Measurements from ENCODE around the gene SYK. TPM values are rescaled to one million over a fixed set of nuclear protein-coding genes. Genes with fewer than 3 reads are reported as not detected.
"Not testable (repeated sequence)": the region's sequence is repeated elsewhere in the genome, so short reads cannot be mapped to it uniquely, and the experiment has no call there.

SYK gene
- polyA plus RNA-seq (2013, experiment 1 of 2): 1.1 TPM
- polyA plus RNA-seq (2013, experiment 2 of 2): 1.1 TPM

DNA sequence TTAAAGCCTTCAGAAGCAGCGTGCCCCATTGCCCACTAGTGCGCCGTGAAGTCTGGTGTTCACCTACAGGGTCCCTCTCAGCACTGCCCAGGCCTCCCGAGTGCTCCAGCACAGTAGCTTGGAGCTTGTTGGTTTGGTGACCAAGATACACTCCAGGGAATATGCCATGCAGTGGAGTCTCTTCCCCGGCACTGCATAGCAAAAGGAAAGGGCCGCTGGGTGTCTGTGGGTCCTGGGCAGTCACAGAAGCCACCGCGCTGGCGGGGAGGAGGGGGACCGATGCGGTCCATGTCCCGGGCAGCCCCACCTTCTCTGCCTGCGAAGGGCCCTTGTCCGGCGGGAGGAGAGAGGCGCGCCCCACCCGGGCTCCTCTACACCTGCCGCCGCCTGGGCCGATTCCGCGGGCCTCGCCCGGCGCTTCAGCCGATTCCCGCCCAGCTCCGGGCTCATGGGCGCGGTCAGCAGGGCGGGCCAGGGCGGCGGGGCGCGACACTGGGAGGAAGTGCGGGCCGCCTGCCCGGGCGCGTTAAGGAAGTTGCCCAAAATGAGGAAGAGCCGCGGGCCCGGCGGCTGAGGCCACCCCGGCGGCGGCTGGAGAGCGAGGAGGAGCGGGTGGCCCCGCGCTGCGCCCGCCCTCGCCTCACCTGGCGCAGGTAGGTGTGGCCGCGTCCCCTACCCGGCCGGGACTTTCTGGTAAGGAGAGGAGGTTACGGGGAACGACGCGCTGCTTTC is at the start of gene SYK:
Gene SYK (plus strand): TSS at position 579 of the 732 bp plus-strand sequence. CDS start 42,080 bp downstream, outside the sequence.
- 4% methylated on average over 64 of the region's 64 CpGs for WGBS
- Histone ChIP-seq H3K9ac (ENCODE audit: low read depth, low read length) (peak within 1 kb of the TSS; percentile 67), H3K27ac (ENCODE audit: low read depth, low read length) (no peak within 1 kb of the TSS), H3K4me3 (ENCODE audit: low read length) (peak within 1 kb of the TSS; percentile 81), H3K9me3 (ENCODE audit: insufficient read depth, low read depth, low read length) (no peaks in the 10 kb centered on the region), H3K27me3 (ENCODE audit: insufficient read depth, low read length) (peaks cover 69% of the 10 kb centered on the region), H3K36me3 (ENCODE audit: insufficient read depth, low read length) (no peaks in the 10 kb centered on the region), H3K4me1 (ENCODE audit: insufficient read depth, low read length) (peaks cover 3% of the 10 kb centered on the region; the same call in 1 of the 2 replicates)

GRCh38 chr9:90755514-90756371 is 45.9 kb upstream of the SYK start:
- not testable (repeated sequence) for H3K4me1 ChIP-seq (ENCODE audit: insufficient read depth, low read length); H3K36me3 ChIP-seq (ENCODE audit: insufficient read depth, low read length); H3K9me3 ChIP-seq (ENCODE audit: insufficient read depth, low read depth, low read length); H3K27me3 ChIP-seq (ENCODE audit: insufficient read depth, low read length); H3K4me3 ChIP-seq (ENCODE audit: low read length); H3K27ac ChIP-seq (ENCODE audit: low read depth, low read length); H3K9ac ChIP-seq (ENCODE audit: low read depth, low read length)
- WGBS: 72% methylated on average over 13 of the region's 13 CpGs

GRCh38 chr9:90760577-90760976 is 41.0 kb upstream of the SYK start:
- WGBS: 79% methylated on average over 12 of the region's 14 CpGs
- not testable (repeated sequence) for H3K36me3 ChIP-seq (ENCODE audit: insufficient read depth, low read length); H3K9me3 ChIP-seq (ENCODE audit: insufficient read depth, low read depth, low read length)

DNA sequence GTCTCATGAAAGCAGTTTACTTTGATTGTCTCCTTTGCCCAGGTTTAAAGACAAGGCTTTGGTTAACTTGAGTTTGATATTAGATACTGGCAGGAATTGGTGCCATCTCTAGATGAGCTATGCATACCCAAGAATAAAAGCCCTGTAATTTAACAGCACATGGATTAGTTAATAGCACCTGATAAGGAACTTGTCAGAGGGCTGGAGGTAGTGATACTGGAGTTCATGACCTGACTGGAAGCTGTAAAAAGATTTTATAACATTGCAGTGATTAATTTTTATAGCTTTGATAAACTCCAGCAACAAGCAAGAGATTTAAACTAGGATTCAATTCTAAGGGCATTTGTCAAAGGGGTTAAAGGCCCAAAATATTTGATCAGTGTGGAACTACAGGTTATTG is 34.9 kb upstream of the SYK start:
- Histone ChIP-seq H3K4me1 (ENCODE audit: insufficient read depth, low read length) (no peaks in the 10 kb centered on the region), H3K4me3 (ENCODE audit: low read length) (no peak overlapping the region)

More at GRCh38 chr9:90760577-90760976, 41.0 kb upstream of the SYK start:
- not testable (repeated sequence) for H3K27ac ChIP-seq (ENCODE audit: low read depth, low read length); H3K4me3 ChIP-seq (ENCODE audit: low read length); H3K4me1 ChIP-seq (ENCODE audit: insufficient read depth, low read length); H3K9ac ChIP-seq (ENCODE audit: low read depth, low read length); H3K27me3 ChIP-seq (ENCODE audit: insufficient read depth, low read length)

GRCh38 chr9:90767523-90768100 is 34.0 kb upstream of the SYK start:
- Histone ChIP-seq H3K4me3 (ENCODE audit: low read length) (no peak overlapping the region), H3K4me1 (ENCODE audit: insufficient read depth, low read length) (no peaks in the 10 kb centered on the region), H3K36me3 (ENCODE audit: insufficient read depth, low read length) (no peaks in the 10 kb centered on the region), H3K9ac (ENCODE audit: low read depth, low read length) (no peak overlapping the region), H3K9me3 (ENCODE audit: insufficient read depth, low read depth, low read length) (peaks cover 58% of the 10 kb centered on the region), H3K27me3 (ENCODE audit: insufficient read depth, low read length) (no peaks in the 10 kb centered on the region), H3K27ac (ENCODE audit: low read depth, low read length) (no peak overlapping the region)
- 73% methylated on average over 1 of the region's 1 CpG for WGBS

More for the DNA sequence above, 34.9 kb upstream of the SYK start:
- peaks cover 58% of the 10 kb centered on the region for H3K9me3 ChIP-seq (ENCODE audit: insufficient read depth, low read depth, low read length)
- no peak overlapping the region for H3K9ac ChIP-seq (ENCODE audit: low read depth, low read length)
- no peak overlapping the region for H3K27ac ChIP-seq (ENCODE audit: low read depth, low read length)
- no peaks in the 10 kb centered on the region for H3K27me3 ChIP-seq (ENCODE audit: insufficient read depth, low read length)
- H3K36me3 ChIP-seq (ENCODE audit: insufficient read depth, low read length): no peaks in the 10 kb centered on the region

- no peaks in the 10 kb centered on the region for H3K27me3 ChIP-seq (ENCODE audit: insufficient read depth, low read length)
- H3K4me1 ChIP-seq (ENCODE audit: insufficient read depth, low read length): no peaks in the 10 kb centered on the region
- no peak overlapping the region for H3K9ac ChIP-seq (ENCODE audit: low read depth, low read length)
- no peak overlapping the region for H3K27ac ChIP-seq (ENCODE audit: low read depth, low read length)
- H3K9me3 ChIP-seq (ENCODE audit: insufficient read depth, low read depth, low read length): peaks cover 53% of the 10 kb centered on the region
- H3K4me3 ChIP-seq (ENCODE audit: low read length): no peak overlapping the region
- no peaks in the 10 kb centered on the region for H3K36me3 ChIP-seq (ENCODE audit: insufficient read depth, low read length)
- 96% methylated on average over 2 of the region's 2 CpGs for WGBS
Measured at GRCh38 chr9:90770182-90770738, 31.4 kb upstream of the SYK start.

GRCh38 chr9:90770927-90771326 is 30.7 kb upstream of the SYK start:
- WGBS: 95% methylated on average over 3 of the region's 3 CpGs
- Histone ChIP-seq H3K27me3 (ENCODE audit: insufficient read depth, low read length) (no peaks in the 10 kb centered on the region), H3K9ac (ENCODE audit: low read depth, low read length) (no peak overlapping the region), H3K4me1 (ENCODE audit: insufficient read depth, low read length) (no peaks in the 10 kb centered on the region), H3K9me3 (ENCODE audit: insufficient read depth, low read depth, low read length) (peaks cover 46% of the 10 kb centered on the region), H3K27ac (ENCODE audit: low read depth, low read length) (no peak overlapping the region), H3K36me3 (ENCODE audit: insufficient read depth, low read length) (no peaks in the 10 kb centered on the region), H3K4me3 (ENCODE audit: low read length) (no peak overlapping the region)

DNA sequence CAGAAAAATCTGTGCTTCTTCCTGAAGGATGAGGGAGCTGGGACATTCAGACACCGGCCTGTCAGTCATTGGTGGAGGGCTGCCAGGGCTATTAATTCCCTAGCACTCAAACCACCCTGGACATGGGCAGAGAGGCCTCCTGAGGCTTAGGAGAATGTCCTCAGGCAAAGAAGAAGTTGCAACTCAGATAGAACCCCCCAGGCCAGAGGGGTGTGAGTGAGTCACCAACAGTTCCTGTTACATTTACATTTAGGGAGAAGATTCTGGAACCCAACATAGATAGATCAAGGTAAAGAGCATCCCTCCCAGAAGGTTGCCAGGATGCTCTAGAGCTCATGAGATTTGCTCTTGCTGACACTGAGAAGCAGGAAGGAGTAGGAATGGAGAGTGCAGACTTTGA is 29.2 kb upstream of the SYK start:
- H3K9me3 ChIP-seq (ENCODE audit: insufficient read depth, low read depth, low read length): peaks cover 32% of the 10 kb centered on the region
- no peak overlapping the region for H3K9ac ChIP-seq (ENCODE audit: low read depth, low read length)
- H3K36me3 ChIP-seq (ENCODE audit: insufficient read depth, low read length): no peaks in the 10 kb centered on the region
- H3K27ac ChIP-seq (ENCODE audit: low read depth, low read length): no peak overlapping the region
- no peaks in the 10 kb centered on the region for H3K4me1 ChIP-seq (ENCODE audit: insufficient read depth, low read length)
- H3K27me3 ChIP-seq (ENCODE audit: insufficient read depth, low read length): no peaks in the 10 kb centered on the region
- 91% methylated on average over 1 of the region's 1 CpG for WGBS
- no peak overlapping the region for H3K4me3 ChIP-seq (ENCODE audit: low read length)

- Histone ChIP-seq H3K4me1 (ENCODE audit: insufficient read depth, low read length) (peaks cover 2% of the 10 kb centered on the region; the same call in 1 of the 2 replicates), H3K9ac (ENCODE audit: low read depth, low read length) (no peak overlapping the region), H3K27me3 (ENCODE audit: insufficient read depth, low read length) (no peaks in the 10 kb centered on the region), H3K4me3 (ENCODE audit: low read length) (no peak overlapping the region), H3K36me3 (ENCODE audit: insufficient read depth, low read length) (no peaks in the 10 kb centered on the region), H3K9me3 (ENCODE audit: insufficient read depth, low read depth, low read length) (peaks cover 19% of the 10 kb centered on the region), H3K27ac (ENCODE audit: low read depth, low read length) (no peak overlapping the region)
- WGBS: 88% methylated on average over 1 of the region's 1 CpG
Measured at GRCh38 chr9:90773617-90774016, 28.0 kb upstream of the SYK start.

- Histone ChIP-seq H3K36me3 (ENCODE audit: insufficient read depth, low read length) (no peaks in the 10 kb centered on the region), H3K4me3 (ENCODE audit: low read length) (no peak overlapping the region), H3K9ac (ENCODE audit: low read depth, low read length) (no peak overlapping the region), H3K4me1 (ENCODE audit: insufficient read depth, low read length) (peaks cover 6% of the 10 kb centered on the region; the same call in 1 of the 2 replicates), H3K9me3 (ENCODE audit: insufficient read depth, low read depth, low read length) (peaks cover 15% of the 10 kb centered on the region; the same call in 1 of the 2 replicates), H3K27me3 (ENCODE audit: insufficient read depth, low read length) (no peaks in the 10 kb centered on the region), H3K27ac (ENCODE audit: low read depth, low read length) (no peak overlapping the region)
- WGBS: 93% methylated on average over 3 of the region's 3 CpGs
Measured at GRCh38 chr9:90774071-90774470, 27.5 kb upstream of the SYK start.

- Histone ChIP-seq H3K9ac (ENCODE audit: low read depth, low read length) (no peak overlapping the region), H3K9me3 (ENCODE audit: insufficient read depth, low read depth, low read length) (peaks cover 9% of the 10 kb centered on the region; the same call in 1 of the 2 replicates), H3K27me3 (ENCODE audit: insufficient read depth, low read length) (no peaks in the 10 kb centered on the region), H3K36me3 (ENCODE audit: insufficient read depth, low read length) (no peaks in the 10 kb centered on the region), H3K4me3 (ENCODE audit: low read length) (no peak overlapping the region), H3K27ac (ENCODE audit: low read depth, low read length) (no peak overlapping the region), H3K4me1 (ENCODE audit: insufficient read depth, low read length) (peaks cover 10% of the 10 kb centered on the region; the same call in 1 of the 2 replicates)
- WGBS: 85% methylated on average over 3 of the region's 3 CpGs
Measured at GRCh38 chr9:90774682-90775081, 26.9 kb upstream of the SYK start.
